Astrocyte of the hippocampus (primary cell): ENCODE data around the gene EML4.

ENCODE experiments used
- DNase-seq: peaks from one replicate; pipeline ENCODE4 v3.0.0; 2011; ENCODE audit warnings: low read depth, low spot score

EML4 gene

GRCh38 chr2:42224422-42225067, 55.4 kb downstream of the EML4 start:
- no peak for DNase-seq

GRCh38 chr2:42225573-42225972, 56.4 kb downstream of the EML4 start:
- no peak for DNase-seq

GRCh38 chr2:42227491-42227890, 58.3 kb downstream of the EML4 start:
- DNase-seq, result no peak

GRCh38 chr2:42228101-42228500, 58.9 kb downstream of the EML4 start:
- no peak for DNase-seq

- no peak for DNase-seq
Measured at GRCh38 chr2:42229949-42230348, 60.8 kb downstream of the EML4 start.

- DNase-seq, result peak; percentile 25
Measured at GRCh38 chr2:42230891-42231290, 61.7 kb downstream of the EML4 start.

GRCh38 chr2:42232024-42232423, 62.9 kb downstream of the EML4 start:
- no peak for DNase-seq

GRCh38 chr2:42233976-42234441, 64.9 kb downstream of the EML4 start:
- DNase-seq, result peak; percentile 57

- DNase-seq, result no peak
Measured at GRCh38 chr2:42236911-42237310, 67.8 kb downstream of the EML4 start.

- DNase-seq, result peak; percentile 15
Measured at GRCh38 chr2:42238644-42239288, 69.6 kb downstream of the EML4 start.

GRCh38 chr2:42239289-42239661, 70.1 kb downstream of the EML4 start:
- no peak for DNase-seq

- DNase-seq, result no peak
Measured at GRCh38 chr2:42239811-42240210, 70.7 kb downstream of the EML4 start.

- no peak for DNase-seq
Measured at GRCh38 chr2:42241517-42241916, 72.4 kb downstream of the EML4 start.

GRCh38 chr2:42243297-42243696, 74.1 kb downstream of the EML4 start:
- DNase-seq, result no peak

GRCh38 chr2:42244520-42244919, 75.4 kb downstream of the EML4 start:
- no peak for DNase-seq

GRCh38 chr2:42245396-42245795, 76.2 kb downstream of the EML4 start:
- DNase-seq, result no peak

- DNase-seq, result no peak
Measured at GRCh38 chr2:42246562-42246961, 77.4 kb downstream of the EML4 start.

GRCh38 chr2:42248846-42249245, 79.7 kb downstream of the EML4 start:
- no peak for DNase-seq

- no peak for DNase-seq
Measured at GRCh38 chr2:42249284-42249683, 80.1 kb downstream of the EML4 start.

- peak; percentile 42 for DNase-seq
Measured at GRCh38 chr2:42249887-42250286, 80.7 kb downstream of the EML4 start.

GRCh38 chr2:42250925-42251324, 81.8 kb downstream of the EML4 start:
- DNase-seq, result no peak

GRCh38 chr2:42252464-42252863, 83.3 kb downstream of the EML4 start:
- DNase-seq, result no peak

- no peak for DNase-seq
Measured at GRCh38 chr2:42254186-42254895, 85.2 kb downstream of the EML4 start.
